Left lung (tissue), 10 donors: ENCODE data around the gene GYS2. TPM values are rescaled to one million over a fixed set of nuclear protein-coding genes. Genes with fewer than 3 reads are reported as not detected.

Experiments used
- ATAC-seq: fragments of 200-7000 bp; cut with Tn5 transposase; one replicate; pipeline ENCODE4 v1.9.1; 2020; ENCODE audit warnings: moderate library complexity
- DNase-seq, 4 donors: peaks; one replicate each; pipeline ENCODE4 v3.0.0-alpha.2; 2013 to 2020
- H3K27ac ChIP-seq, 2 donors: fragments of 200-600 bp; sonication (generic) in 1 of 2; one replicate each; pipeline versions ENCODE4 v1.5.0 to v1.8.0; 2020 to 2021
- H3K27me3 ChIP-seq, 2 donors: fragments of 200-600 bp; sonication (generic) in 1 of 2; one replicate each; pipeline versions ENCODE4 v1.5.0 to v1.8.0; 2020 to 2021
- H3K36me3 ChIP-seq, 2 donors: fragments of 200-600 bp; sonication (generic) in 1 of 2; one replicate each; pipeline versions ENCODE4 v1.5.0 to v1.8.0; 2020 to 2021
- H3K4me1 ChIP-seq, 2 donors: fragments of 200-600 bp; one replicate each; pipeline ENCODE4 v1.8.0; 2021
- H3K4me3 ChIP-seq, 2 donors: fragments of 200-600 bp; sonication (generic) in 1 of 2; one replicate each; pipeline versions ENCODE4 v1.5.0 to v1.8.0; 2020 to 2021; ENCODE audit warnings: mild to moderate bottlenecking in 1 of 2
- H3K9me3 ChIP-seq, 2 donors: fragments of 200-600 bp; sonication (generic) in 1 of 2; one replicate each; pipeline versions ENCODE4 v1.5.0 to v1.8.0; 2020 to 2021
- intact Hi-C, 2 donors: fragments of 100-400 bp; cut with DNase I; formaldehyde crosslinking; loops; one replicate each; pipeline versions ENCODE4 v1.11.2 to v1.14.2; 2022
- polyA plus RNA-seq, 6 donors: library from polyadenylated mRNA; unstranded; fragments of 120-200 nt; gene quantifications; one replicate each; pipeline ENCODE4 v1.2.1, GENCODE V29; 2013; ENCODE audit not compliant: insufficient read length in 6 of 6
- total RNA-seq, 2 donors: library from RNA; stranded (reverse); fragmentation: NEBNext Ultra II Directional; extraction: Animal tissue kit (Norgen Biotek cat#: 25700); gene quantifications; one replicate each; pipeline ENCODE4 v1.2.1, GENCODE V29; 2021
- TF ChIP-seq, protein P1 (sequence below), 2 donors: fragments of 200-600 bp; sonication (generic) in 1 of 2; IDR thresholded peaks; one replicate each; pipeline versions ENCODE4 v1.5.0 to v1.8.0; 2021; ENCODE audit warnings: antibody characterized with exemption in 2 of 2
- donor health status: DM: no; HTN: yes; CAD: no.
- donor health status: DM: no; HTN: no; CAD: no.

GYS2 gene
- total and polyA plus RNA-seq, 8 donors = 0.07 to 0.42 (median 0.32) TPM; not detected in 4

DNA sequence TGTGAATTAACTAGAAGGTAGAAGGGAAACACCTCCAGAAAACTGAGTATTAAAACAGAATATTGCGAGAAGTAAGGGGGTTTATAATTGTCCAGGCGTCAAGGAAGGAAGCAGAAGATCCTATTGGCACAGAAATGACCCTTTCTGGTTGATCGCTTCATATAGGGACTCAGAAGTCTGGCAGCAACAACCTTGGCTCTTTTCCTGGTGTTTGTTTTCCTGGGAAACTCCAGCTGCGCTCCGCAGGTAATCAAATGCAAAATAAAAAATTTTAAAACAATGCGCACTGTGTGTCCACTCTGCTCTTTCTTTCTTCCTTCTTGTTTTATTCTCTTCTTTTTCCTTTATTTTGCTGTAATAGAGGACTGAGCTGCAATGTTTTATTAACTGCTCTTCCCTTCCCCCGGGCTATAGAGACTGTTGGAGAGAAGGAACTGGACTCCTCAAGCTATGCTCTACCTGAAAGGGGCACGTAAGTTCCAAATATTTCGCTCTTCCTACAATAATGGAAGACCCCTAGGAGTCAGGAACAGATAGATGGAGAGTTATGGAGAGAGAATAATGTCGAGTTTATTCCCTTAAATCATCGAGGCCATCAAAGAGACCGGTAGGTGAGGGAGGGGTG is 77.8 kb downstream of the GYS2 start:
- intact Hi-C loops = no loop called here

DNA sequence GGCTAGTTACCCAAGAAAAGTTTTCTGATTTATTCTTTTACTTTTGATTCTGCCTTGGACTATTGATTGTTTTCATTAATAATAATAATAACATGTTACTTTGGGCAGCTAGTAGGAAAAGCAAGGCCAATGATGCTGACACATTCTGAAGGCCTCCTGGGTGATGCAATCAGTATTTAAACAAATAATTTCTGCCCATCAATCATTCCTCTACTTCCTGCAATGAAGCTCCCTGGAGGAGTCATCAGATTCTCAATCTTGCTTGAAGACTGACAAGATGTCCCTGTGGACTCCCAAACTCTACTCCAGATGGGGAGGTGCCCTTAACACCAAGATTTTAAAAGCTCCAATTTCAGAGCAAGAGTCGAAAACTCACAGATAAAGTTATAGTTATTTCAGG is 78.6 kb downstream of the GYS2 start, which contains the start of gene SPX:
Gene SPX, plus strand, starts transcription at position 244 of the 400 bp plus-strand sequence. CDS start 177 bp downstream, outside the sequence.
- TF ChIP-seq, protein P1, sequence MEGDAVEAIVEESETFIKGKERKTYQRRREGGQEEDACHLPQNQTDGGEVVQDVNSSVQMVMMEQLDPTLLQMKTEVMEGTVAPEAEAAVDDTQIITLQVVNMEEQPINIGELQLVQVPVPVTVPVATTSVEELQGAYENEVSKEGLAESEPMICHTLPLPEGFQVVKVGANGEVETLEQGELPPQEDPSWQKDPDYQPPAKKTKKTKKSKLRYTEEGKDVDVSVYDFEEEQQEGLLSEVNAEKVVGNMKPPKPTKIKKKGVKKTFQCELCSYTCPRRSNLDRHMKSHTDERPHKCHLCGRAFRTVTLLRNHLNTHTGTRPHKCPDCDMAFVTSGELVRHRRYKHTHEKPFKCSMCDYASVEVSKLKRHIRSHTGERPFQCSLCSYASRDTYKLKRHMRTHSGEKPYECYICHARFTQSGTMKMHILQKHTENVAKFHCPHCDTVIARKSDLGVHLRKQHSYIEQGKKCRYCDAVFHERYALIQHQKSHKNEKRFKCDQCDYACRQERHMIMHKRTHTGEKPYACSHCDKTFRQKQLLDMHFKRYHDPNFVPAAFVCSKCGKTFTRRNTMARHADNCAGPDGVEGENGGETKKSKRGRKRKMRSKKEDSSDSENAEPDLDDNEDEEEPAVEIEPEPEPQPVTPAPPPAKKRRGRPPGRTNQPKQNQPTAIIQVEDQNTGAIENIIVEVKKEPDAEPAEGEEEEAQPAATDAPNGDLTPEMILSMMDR (IDR thresholded peaks at IDR 0.05) = no peak
- H3K27me3 ChIP-seq = peaks cover 3 to 55% of the 10 kb centered on the region in 2 donors
- no peaks in the 10 kb centered on the region for H3K9me3 ChIP-seq
- no peak for ATAC-seq
- no peak within 1 kb of the TSS for H3K27ac ChIP-seq
- H3K4me3 ChIP-seq = peak within 1 kb of the TSS; percentile 37 to 52
- intact Hi-C loops = no loop called here
- peaks cover 0 to 4% of the 10 kb centered on the region in 2 donors for H3K4me1 ChIP-seq
- no peak for DNase-seq
- H3K36me3 ChIP-seq = no peaks in the 10 kb centered on the region

More for the DNA sequence above, 77.8 kb downstream of the GYS2 start:
- ATAC-seq (no peak), DNase-seq (no peak)
- H3K4me1 ChIP-seq = peaks cover 0 to 4% of the 10 kb centered on the region in 2 donors
- no peak overlapping the region for H3K27ac ChIP-seq
- no peaks in the 10 kb centered on the region for H3K9me3 ChIP-seq
- peaks cover 3 to 58% of the 10 kb centered on the region in 2 donors for H3K27me3 ChIP-seq
- H3K4me3 ChIP-seq = peak overlapping the region; percentile 37 to 52
- TF ChIP-seq, protein P1 (IDR thresholded peaks at IDR 0.05) = no peak
- no peaks in the 10 kb centered on the region for H3K36me3 ChIP-seq

DNA sequence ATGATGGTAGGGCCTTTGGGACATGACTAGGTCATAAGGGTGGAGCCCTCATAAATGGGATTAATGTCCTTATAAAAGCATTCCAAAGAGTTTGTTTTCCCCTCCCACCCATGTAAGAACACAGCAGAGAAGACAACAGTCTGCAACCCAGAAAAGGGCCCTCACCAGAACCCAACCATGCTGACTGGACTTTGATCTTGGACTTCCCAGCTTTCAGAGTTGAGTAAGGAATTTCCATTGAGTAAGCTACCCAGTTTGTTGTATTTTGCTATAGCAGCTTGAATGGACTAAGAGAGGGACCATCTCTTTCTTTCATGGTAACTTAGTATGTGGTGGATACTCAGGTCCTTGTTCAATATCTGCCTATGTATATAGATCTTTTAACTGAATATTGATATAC is 81.5 kb downstream of the GYS2 start:
- no peak for ATAC-seq
- H3K27ac ChIP-seq = no peak overlapping the region
- H3K4me1 ChIP-seq = peaks cover 0 to 4% of the 10 kb centered on the region in 2 donors
- H3K27me3 ChIP-seq = peaks cover 3 to 28% of the 10 kb centered on the region in 2 donors
- no peak for DNase-seq
- intact Hi-C loops = no loop called here
- H3K4me3 ChIP-seq = no peak overlapping the region
- TF ChIP-seq, protein P1 (IDR thresholded peaks at IDR 0.05) = no peak
- no peaks in the 10 kb centered on the region for H3K36me3 ChIP-seq
- H3K9me3 ChIP-seq = no peaks in the 10 kb centered on the region

DNA sequence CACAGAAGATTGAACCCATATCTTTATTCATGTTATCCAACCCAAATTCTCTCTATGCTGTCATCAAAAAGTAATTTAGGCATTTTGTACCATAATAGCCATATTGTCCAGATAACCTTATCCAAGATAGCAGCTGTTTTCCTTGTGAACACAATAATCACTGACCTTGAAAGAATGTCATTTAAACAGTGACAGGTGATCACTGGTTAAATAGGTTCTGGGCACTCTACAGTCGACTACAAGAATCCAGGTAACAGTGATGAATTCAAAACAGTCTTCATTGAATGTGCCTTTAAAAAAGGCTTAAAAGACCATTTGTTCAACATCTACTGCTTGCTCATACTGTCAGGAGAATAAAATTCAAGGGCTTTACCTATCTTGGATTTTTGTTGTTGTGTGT is 83.1 kb downstream of the GYS2 start:
- intact Hi-C loops = no loop called here
- peaks cover 0 to 12% of the 10 kb centered on the region in 2 donors for H3K27me3 ChIP-seq
- TF ChIP-seq, protein P1 (IDR thresholded peaks at IDR 0.05) = no peak
- no peak overlapping the region for H3K4me3 ChIP-seq
- DNase-seq = no peak
- no peak overlapping the region for H3K27ac ChIP-seq
- peaks cover 0 to 7% of the 10 kb centered on the region in 2 donors for H3K36me3 ChIP-seq
- no peaks in the 10 kb centered on the region for H3K4me1 ChIP-seq
- ATAC-seq = no peak
- H3K9me3 ChIP-seq = no peaks in the 10 kb centered on the region

DNA sequence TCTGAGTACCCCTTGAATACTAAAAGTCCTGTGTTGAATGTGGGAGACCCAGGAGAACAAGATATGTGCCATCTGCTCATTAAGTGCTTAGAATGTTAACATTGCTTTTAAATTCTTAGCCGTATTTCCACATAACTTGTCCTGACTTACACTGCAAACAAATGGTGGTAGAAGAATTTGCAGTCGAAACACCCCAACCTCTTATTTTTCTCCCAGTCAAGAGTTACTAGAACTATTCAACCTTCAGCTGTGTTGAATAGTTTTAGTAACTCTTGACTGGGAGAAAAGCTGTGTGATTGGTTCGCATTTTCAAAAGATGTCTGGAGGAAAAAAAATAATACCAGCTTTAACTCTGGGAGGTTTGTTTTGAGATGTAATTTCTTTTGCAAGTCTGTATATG is 86.2 kb downstream of the GYS2 start:
- no peak for ATAC-seq
- intact Hi-C loops = no loop called here

More for the DNA sequence above, 86.2 kb downstream of the GYS2 start:
- no peak overlapping the region for H3K27ac ChIP-seq
- no peak overlapping the region for H3K4me3 ChIP-seq
- peaks cover 0 to 38% of the 10 kb centered on the region in 2 donors for H3K36me3 ChIP-seq
- TF ChIP-seq, protein P1 (IDR thresholded peaks at IDR 0.05) = no peak
- H3K4me1 ChIP-seq = no peaks in the 10 kb centered on the region
- peak in 1 of 4 donors; percentile 17 for DNase-seq
- no peaks in the 10 kb centered on the region for H3K9me3 ChIP-seq
- H3K27me3 ChIP-seq = no peaks in the 10 kb centered on the region
